ENCODE results near the gene USHBP1. TPM values are rescaled to one million over a fixed set of nuclear protein-coding genes. Genes with fewer than 3 reads are reported as not detected.
A peak's percentile ranks its signal among the peaks of the same experiment; 100 is the strongest.

USHBP1 gene
- total and polyA plus RNA-seq, 2 of the 13 experiments (the other 11 are each of a cell fraction or from before 2014, with no cell fraction given) = 0.15 to 1.5 TPM

GRCh38 chr19:17226002-17226933 lies 38.3 kb downstream of the USHBP1 start, which contains the start of gene OCEL1 (continued):
- TF ChIP-seq KIAA2018 (CRISPR knock-in tag; IDR thresholded peaks at IDR 0.05; ENCODE audit: borderline replicate concordance) (no peak), DDIT3 (CRISPR knock-in tag; IDR thresholded peaks at IDR 0.05) (no peak), ZNF674 (CRISPR knock-in tag; IDR thresholded peaks at IDR 0.05; ENCODE audit: low read depth) (no peak), ZNF543 (CRISPR knock-in tag; IDR thresholded peaks at IDR 0.05) (peak; percentile 68), KAT8 (CRISPR knock-in tag; IDR thresholded peaks at IDR 0.05) (peak; percentile 45), ZNF329 (CRISPR knock-in tag; IDR thresholded peaks at IDR 0.05; ENCODE audit: low read depth) (no peak), ZSCAN12 (CRISPR knock-in tag; IDR thresholded peaks at IDR 0.05) (no peak), CAMTA2 (CRISPR knock-in tag; IDR thresholded peaks at IDR 0.05; ENCODE audit: borderline replicate concordance) (peak; percentile 92; the same call in 1 of the 2 replicates), FIP1L1 (IDR thresholded peaks at IDR 0.05; ENCODE audit: borderline replicate concordance, insufficient read depth, low read depth, low read length) (no peak), NRL (CRISPR knock-in tag; IDR thresholded peaks at IDR 0.05; ENCODE audit: borderline replicate concordance) (peak; percentile 81), ARID4A (CRISPR knock-in tag; IDR thresholded peaks at IDR 0.05; ENCODE audit: borderline replicate concordance) (peak; percentile 80), ZNF816 (CRISPR knock-in tag; IDR thresholded peaks at IDR 0.05; ENCODE audit: borderline replicate concordance) (peak; percentile 88), PHB2 (IDR thresholded peaks at IDR 0.05; ENCODE audit: partially characterized antibody) (no peak), ZNF776 (CRISPR knock-in tag; IDR thresholded peaks at IDR 0.05) (peak; percentile 93), ZNF614 (CRISPR knock-in tag; IDR thresholded peaks at IDR 0.05; ENCODE audit: borderline replicate concordance) (0 out of 2 replicates have a peak, but pooled peaks have one; percentile 19)

Measured in HepG2 (cell line).